GM19397 (cell line): ENCODE results near the gene TNFAIP2.

Experiments used
- ATAC-seq: cut with Tn5 transposase; IDR thresholded peaks from one replicate; pipeline ENCODE4 v1.9.1; 2021; ENCODE audit warnings: mild to moderate bottlenecking, moderate library complexity; ENCODE audit not compliant: unreplicated experiment

The TNFAIP2 gene

DNA sequence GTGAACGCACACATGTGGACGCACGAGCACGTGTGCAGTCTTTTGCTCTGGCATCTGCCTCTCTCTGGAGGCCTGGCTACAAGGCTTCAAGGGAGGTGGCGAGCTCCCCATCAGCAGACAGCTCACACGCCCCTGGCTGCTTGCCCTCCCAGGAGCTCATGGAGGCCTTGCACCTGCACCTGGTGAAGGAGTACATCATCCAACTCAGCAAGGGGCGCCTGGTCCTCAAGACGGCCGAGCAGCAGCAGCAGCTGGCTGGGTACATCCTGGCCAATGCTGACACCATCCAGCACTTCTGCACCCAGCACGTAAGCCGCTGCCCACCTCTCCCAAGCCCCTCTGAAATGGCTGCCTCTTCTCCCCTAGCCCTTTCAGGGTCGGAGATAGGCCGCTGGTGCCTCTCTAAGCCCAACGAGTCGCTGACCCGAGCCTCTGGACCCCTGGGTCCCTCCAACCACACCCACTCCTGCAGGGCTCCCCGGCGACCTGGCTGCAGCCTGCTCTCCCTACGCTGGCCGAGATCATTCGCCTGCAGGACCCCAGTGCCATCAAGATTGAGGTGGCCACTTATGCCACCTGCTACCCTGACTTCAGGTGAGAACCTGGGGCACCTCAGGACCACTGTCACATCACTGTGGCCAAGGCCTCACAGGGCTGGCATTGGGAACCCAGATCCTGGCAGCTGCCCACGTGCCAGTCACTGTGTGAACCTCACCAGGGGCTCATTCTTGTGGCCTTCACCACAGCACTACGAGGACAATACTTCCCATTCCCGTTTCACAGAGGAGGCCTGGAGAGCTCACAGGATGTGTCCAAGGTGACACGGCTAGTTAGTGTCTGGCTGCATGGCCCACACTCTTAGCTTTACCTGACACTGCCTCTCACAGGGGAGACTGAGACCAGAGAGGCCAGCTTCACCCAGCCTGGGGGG is 10.2 kb downstream of the TNFAIP2 start:
- no peak for ATAC-seq

DNA sequence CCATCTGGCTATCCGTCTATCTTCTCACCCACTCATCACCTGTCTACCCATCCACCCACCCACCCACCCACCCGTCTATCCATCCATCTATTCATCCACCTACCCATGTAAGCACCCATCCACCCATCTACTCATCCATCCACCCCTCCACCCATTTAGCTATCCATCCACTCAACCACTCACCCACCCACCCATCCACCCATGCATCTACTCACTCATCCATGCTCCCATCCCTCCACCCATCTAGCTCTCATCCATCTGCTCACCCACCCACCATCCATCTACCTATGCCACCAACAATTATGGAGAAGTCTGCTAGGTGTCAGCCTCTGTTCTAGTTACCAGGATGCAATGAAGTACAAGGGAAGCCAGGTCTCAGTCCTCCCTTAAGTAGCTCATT is 11.1 kb downstream of the TNFAIP2 start:
- no peak for ATAC-seq

DNA sequence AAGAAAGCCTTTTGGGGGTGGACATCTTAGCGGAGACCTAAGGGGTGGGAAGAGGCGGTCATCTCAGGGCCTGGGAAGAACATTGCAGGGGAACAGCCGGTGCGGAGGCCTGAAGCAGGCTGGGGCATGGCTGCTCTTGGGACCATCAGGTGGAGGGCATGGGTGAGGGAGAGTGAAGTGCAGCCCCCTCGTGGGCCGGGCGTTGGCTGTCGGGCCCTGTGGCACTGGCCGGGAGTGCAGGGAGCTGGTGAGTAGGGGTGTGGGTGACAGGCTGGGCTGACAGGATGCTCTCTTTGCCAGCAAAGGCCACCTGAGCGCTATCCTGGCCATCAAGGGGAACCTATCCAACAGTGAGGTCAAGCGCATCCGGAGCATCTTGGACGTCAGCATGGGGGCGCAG is 11.7 kb downstream of the TNFAIP2 start:
- ATAC-seq = no peak

DNA sequence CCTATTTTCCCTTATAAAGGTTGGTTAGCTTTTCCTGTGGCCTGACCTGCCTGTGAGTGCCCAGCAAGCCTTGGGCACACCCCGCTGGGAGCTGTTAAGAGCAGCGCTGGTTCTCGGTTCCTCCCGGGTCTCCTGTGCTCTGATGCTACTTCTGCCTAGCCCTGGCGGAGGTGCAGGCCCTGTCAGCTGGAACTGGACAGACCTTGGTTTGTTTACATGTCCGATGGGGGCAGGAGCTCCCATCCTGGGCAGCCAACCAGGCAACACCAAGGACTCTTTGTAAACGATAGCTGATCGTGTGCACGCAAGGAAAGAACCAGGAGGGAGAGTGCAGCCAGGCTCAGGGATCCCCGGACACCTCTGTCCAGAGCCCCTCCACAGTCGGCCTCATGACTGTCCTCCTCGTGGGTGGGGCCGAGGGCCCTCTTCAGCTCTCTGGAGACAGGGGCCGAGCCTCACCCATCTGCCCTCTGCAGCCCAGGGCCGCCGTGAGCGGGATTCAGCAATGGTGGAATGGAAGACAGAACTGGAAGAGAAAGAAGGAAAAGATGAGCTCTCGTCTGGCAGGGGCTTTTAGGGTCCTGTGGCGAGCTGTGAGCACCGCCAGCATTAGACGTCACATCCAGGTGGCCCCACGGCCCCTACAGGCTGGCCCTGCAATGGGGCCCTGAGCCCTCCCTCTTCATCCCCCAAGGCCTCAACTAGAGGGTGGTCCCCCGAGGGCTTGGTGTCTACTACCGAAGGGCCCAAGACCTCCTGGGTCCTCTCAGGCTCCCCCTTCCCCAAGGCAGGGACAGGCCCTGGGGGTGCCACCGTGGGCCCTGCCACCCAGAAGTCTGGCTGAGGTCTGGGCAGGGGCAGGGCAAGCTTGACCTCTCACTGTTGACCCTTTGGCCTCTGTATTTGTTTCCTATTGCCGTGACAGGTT is 12.3 kb downstream of the TNFAIP2 start:
- ATAC-seq = no peak

DNA sequence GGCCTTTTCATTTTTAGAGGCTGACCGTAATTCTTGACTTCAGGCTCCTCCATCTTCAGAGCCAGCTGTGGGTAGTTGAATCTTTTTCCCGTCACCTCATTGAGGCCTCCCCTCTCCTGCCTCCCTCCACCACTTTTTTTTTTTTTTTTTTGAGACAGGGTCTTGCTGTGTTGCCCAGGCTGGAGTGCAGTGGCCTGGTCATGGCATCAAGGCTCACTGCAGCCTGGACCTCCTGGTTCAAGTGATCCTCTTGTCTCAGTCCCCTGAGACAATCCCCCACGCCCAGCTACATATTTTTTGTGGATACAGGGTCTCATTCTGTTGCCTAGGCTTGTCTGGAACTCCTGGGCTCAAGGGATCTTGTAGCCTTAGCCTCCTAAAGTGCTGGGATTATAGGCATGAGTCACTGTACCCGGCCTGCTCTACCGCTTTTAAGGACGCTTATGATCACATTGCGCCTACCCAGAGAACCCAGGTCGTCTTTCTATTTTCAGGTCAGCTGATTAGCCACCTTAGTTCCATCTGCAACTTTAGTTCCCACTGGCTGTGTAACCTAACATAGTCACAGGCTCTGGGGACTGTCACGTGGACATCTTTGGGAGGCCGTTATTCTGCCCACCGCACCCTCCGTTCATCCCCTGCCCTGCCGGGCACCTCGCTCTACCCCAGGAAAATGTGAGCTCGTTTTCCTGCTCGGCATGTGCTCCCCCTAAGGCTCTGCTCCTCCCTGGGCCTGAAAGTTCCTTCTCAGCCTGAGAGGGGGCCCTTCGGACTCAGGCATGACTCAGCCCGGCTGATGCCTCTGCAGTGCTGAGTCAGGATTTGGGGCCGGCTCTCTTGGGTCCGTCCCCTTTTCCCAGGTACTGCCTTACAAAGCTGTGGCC is 13.4 kb downstream of the TNFAIP2 start:
- ATAC-seq = no peak

DNA sequence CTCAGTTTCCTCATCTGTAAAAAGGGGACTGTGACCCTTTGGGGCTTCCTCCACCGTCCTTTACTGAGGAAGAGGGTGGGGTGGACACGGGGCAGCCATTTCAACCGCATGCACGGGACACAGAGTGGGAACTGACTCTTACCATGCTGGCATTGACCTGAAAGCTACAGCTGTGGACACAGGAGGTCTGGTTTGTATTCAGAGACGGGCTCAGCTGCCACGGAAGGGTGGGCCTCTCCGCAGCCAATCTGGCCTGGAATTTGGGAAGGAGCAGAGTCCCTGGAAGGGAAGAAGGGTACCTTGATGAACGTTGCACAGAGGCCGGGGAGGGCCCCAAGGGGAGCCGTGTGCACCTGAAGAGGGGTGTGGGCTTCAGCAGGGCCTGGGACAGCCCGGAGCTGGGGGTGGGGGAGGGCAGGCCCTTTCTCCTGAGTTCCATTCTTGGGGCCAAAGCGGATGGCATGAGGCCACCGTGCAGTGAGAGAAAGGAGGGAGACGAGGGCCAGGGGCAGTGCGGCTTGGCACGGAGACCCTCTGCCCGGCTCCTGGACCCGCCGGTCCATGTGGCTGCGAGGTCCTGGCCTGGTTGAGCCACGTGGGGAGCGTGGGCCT is 14.5 kb downstream of the TNFAIP2 start:
- no peak for ATAC-seq

DNA sequence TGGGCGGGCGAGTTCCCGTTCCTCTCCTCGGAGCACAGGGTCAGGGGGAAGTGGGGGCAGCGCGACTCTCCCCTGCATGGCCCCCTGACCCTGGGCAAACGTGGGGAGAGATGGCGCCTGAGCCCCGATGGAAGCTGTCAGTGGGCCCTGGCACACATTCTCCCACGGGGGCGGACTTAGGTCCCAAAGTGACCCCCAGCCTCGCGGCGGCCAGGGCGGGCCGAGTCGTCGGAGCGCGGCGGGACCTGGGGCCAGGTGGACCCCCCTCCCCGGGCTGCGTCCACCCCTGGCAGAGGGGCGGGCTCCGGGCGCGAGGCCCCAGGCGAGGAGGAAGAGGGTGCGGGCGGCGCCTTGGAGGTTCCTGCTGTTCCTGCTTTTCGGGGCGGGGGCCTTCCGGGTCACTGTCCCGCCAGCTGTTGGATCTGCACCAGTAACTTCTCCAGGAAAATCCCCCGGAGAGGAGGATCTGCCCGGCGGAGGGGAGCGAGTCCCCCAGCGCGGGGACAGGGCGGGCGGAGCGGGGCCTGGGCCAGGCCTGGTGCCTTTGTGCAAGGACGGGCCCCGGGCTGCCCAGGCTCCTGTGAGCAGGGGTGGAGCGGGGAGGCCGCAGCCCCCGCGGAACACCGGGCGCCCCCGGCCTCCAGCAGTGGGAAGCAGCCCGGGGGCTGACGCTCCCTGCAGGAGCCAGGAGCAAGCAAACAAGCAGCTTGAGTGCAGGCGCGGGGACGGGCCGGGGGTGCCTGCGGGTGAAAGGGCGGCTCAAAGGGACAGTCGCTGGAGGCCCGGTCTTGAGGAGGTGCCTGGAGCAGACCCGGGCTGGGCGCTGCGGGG is 15.3 kb downstream of the TNFAIP2 start:
- no peak for ATAC-seq

DNA sequence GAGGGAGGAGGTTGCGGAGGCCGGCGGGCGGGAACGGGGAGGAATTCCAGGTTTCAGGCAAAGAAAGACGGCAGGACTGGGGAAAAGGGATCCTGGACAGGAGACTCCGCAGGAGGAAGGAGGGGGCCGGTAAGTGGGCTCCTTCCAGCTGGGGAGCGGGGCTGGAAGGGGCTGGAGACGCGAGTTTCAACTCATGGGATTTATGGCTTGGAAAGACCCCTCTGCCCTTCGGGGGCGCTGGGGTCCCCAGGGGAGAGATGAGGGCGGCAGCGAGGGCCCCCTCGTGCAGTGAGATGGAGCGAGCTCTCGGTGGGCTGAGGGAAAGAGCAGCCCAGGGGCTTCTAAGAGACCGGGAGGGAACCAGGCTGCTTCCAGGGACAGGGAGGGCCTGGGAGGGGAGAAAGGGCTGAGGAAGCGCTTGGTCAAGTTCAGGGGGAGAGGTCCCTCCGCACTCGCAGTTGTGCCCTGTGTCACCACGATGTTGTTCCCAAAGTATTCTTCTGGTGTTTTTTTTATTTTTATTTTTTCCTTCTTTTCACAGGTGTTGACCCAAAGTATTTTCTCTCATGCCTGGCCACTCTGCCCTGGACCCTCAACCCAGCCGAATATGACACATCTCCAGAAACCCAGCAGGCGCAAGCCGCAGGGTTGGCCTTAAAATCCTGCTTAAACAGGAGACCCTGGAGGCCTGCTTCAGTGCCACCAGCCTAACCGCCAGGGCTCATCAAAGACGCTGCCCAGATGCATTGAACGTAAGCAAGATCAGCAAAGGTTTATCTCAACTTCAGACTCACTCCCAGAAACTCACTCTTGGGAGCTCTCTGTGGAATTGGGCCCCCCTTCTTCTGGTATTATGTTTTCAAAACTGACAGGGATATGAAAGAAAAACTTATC is 16.1 kb downstream of the TNFAIP2 start:
- no peak for ATAC-seq

DNA sequence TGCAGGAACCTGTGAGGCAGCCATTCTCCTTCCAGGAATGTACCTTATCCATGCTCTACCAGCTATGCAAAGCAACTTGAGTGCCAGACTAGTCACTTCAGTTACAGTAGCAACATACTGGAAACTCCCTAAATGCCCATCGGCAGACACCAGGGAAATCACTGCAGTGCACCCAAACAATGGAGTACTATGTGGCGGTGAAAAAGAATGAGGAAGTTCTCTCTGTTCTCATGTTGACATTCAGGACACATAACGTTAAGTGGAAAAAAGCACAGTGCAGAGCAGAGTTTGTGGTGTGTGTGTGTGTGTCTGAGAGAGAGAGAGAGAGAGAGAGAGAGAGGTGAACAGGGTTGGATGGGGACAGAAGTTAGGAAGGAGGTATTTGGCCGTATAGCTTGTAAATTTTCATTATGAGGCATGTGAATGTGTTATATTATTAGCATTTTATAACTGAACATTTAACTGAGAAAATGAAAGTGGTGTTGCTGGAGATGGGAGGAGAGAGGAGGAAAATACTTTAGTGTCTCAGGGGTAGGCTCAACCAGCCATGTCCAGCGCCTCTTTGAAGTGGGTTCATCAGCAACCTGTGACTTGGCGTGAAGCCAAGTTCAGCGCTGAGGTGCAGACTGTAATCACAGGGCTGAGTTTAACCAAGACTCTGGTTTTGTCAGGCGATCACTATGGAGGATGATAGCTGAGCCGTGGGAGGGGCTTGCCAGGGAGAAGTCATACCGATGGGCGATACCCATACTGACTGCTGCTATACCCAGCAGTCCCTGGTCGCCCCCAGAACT is 17.3 kb downstream of the TNFAIP2 start:
- peak; percentile 63 for ATAC-seq

DNA sequence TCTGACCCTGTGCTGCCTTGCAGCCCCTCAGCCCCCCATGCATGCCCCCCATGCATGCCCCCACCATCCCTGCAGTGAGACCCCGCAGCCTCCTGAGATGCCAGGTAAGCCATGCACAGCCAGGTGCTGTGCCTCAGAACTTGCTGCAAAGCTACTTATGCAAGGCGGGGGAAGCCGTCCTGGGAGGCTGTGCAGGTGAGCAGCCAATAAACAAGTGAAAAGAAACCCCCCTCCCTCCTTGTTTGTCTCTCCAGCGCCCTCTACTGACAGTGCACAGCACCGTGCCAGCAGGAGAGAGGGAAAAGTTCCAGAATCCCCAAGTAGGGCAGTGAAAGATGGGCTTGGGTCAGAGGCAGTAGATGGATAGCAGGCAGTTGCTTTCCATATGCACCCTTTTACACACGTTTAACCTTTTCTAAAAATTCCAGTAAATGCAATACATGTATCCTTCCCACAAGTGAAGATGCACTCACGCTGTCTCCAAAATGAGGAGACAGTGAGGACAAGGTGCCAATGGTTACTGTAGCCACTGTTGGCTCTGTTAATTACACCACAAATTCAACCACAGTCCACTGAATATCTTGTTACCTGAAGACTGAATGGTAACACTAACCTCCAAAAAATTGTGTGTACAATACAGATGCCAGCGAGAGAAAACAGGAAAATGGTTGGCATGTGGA is 18.0 kb downstream of the TNFAIP2 start:
- ATAC-seq = no peak

DNA sequence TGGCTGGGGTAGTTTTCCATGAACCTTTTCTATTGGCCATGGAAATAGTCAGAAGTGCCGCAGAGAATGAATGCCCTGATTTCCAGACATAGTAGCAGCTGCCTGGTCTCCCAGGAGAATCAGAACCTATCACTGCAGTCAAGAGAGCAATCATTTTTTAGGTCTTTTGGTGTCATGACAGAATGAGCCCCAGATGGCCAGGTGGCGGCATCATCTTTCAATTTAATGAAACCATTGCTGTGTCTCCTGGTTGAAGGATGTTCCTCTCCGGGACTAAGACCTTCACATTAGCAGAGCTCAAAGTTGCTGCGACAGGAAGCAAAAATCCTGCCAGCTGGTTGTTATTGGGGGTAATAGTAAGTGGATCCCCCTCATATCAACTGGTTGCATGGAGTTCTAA is 18.8 kb downstream of the TNFAIP2 start:
- ATAC-seq = no peak

DNA sequence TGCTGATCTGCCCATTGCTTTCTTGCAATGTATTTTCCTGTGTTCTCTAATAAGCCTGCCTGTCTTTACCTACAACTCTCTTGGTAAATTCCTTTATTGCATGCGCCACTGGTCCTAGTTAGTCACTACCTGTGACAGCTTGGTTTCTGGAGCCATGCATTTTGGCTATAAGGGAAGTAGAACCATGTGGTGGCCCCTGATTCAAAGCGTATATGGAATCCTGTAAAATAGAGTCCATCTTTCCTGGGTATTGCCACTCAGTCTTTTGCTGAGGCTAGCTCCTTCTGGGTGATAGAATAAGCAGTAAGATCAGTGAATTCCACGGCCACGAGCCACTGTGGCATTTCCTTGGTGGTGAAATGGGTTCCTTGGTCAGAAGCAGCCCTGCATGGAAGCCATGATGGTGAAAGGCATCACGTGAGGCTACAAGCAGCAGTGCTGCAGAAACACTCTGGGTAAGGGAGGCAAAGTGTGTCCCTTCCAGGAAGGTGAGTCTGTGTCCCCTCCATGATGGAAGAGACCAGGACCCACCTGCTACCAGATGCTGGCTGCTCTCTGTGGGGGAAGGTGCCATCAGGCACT is 19.6 kb downstream of the TNFAIP2 start:
- ATAC-seq = no peak

DNA sequence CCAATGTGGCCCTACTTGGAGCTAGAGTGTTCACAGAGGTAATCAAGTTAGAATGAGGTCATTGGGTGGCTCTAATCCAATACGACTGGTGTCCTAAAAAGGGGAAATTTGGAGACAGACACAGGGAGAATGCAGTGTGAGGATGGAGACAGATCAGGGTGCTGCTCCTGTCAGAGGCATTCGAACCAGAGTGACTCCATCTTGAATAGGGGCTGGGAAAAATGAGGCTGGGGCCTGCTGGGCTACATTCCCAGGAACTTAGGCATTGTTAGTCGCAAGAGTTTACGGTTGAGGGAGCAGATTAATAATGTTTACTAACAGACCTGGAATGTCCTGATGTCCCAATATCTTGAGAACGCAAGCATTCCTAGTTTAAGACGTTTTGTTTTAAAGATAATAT is 20.2 kb downstream of the TNFAIP2 start:
- ATAC-seq = no peak

DNA sequence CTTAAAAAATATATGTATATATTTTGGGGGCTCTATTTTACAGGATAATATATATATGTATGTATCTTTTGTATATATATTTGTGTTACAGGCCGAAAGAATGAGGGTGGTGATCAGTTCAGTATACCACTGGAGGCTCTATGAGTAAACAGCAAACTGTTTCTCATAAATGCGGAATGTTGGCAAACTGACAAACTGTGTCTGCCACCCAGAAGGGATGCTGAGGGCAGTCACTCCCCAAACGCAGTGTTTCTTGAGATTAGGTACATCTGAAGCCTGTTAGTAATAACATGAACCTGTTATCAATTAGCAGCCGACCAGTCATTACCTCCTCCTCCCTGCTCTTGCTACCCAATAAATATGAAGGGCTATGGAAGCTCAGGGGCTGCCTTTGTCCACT is 20.8 kb downstream of the TNFAIP2 start:
- ATAC-seq = no peak

DNA sequence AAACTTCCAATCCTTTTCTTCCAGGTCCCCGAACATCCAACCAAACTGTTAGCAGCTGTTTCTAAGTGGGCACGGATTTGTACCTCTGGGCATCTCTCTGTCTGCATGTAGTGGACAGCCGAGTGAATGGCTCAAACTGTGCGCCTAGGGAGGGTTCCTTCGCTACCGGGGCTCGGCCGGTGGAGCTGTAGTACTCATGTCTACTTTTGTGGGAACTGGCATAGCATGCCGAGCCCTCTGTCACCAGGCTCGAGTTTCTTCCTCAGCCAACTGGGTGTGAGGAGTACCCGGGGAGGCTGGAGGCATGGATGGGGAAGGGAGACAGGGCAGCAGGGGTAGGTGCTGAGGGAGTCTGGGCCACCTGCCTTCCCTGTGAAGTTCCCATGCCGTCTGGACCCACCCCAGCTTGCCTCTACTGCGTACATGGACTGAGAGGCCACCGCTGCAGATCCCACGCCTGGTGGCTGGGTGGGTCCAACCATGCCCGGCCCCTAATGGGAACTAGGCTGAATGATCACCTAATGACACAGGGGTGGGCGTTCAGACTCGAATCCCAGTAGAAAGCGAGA is 23.0 kb downstream of the TNFAIP2 start:
- no peak for ATAC-seq
